Suprapubic skin (tissue), 4 donors: ENCODE results near the gene HBG2. TPM values are rescaled to one million over a fixed set of nuclear protein-coding genes. Genes with fewer than 3 reads are reported as not detected.

ENCODE experiments used
- DNase-seq, 2 donors: peaks; one replicate each; pipeline ENCODE4 v3.0.0-alpha.2; 2019; ENCODE audit warnings: low spot score in 2 of 2
- H3K27ac ChIP-seq: fragments of 200-600 bp; sonication (generic); one replicate; pipeline ENCODE4 v1.5.1; 2019
- H3K27me3 ChIP-seq: fragments of 200-600 bp; sonication (generic); one replicate; pipeline ENCODE4 v1.5.1; 2019
- H3K36me3 ChIP-seq: fragments of 200-600 bp; sonication (generic); one replicate; pipeline ENCODE4 v1.5.1; 2019
- H3K4me1 ChIP-seq: fragments of 200-600 bp; sonication (generic); one replicate; pipeline ENCODE4 v1.5.1; 2019
- H3K4me3 ChIP-seq: fragments of 200-600 bp; sonication (generic); one replicate; pipeline ENCODE4 v1.5.1; 2019; ENCODE audit warnings: mild to moderate bottlenecking
- H3K9me3 ChIP-seq: fragments of 200-600 bp; sonication (generic); one replicate; pipeline ENCODE4 v1.5.1; 2019
- CTCF ChIP-seq, 2 donors: fragments of 200-600 bp in 1 of 2; fragments of 450-650 bp in 1 of 2; sonication (generic) in 1 of 2; IDR thresholded peaks; one replicate each; pipeline ENCODE4 v1.5.1; 2016 to 2019; ENCODE audit warnings: antibody characterized with exemption in 2 of 2, mild to moderate bottlenecking in 1 of 2, moderate library complexity in 1 of 2
- EP300 ChIP-seq: sonication (generic); formaldehyde crosslinking; IDR thresholded peaks from one replicate; pipeline ENCODE4 v1.6.1; 2017; ENCODE audit warnings: antibody characterized with exemption
- POLR2A ChIP-seq, 2 donors: fragments of 450-650 bp; IDR thresholded peaks; one replicate each; pipeline ENCODE4 v1.6.1; 2017; ENCODE audit warnings: antibody characterized with exemption in 2 of 2, mild to moderate bottlenecking in 2 of 2, moderate library complexity in 2 of 2
- POLR2AphosphoS5 ChIP-seq, 3 donors: sonication (generic); formaldehyde crosslinking; IDR thresholded peaks; one replicate each; pipeline ENCODE4 v1.6.1; 2017; ENCODE audit warnings: antibody characterized with exemption in 3 of 3
- WGBS: methylation state at CpG from one replicate; pipeline ENCODE4 v1.1.5; 2018; 5-methylcytosine and 5-hydroxymethylcytosine counted together
- total RNA-seq, 4 donors: library from RNA; depleted of rRNA; stranded (reverse); fragments of >200 nt; gene quantifications; one replicate each; pipeline ENCODE4 v1.1.0, GENCODE V29; 2016

The HBG2 gene
- total RNA-seq, 4 donors from 2014 or later, result not detected

GRCh38 chr11:5282628-5283027 lies 28.0 kb upstream of the HBG2 start:
- no peaks in the 10 kb centered on the region for H3K4me1 ChIP-seq
- WGBS, result 90% methylated on average over 2 of the region's 2 CpGs
- TF ChIP-seq POLR2AphosphoS5 (IDR thresholded peaks at IDR 0.05), result no peak
- TF ChIP-seq EP300, result no peak
- TF ChIP-seq CTCF (IDR thresholded peaks at IDR 0.05), result no peak
- TF ChIP-seq POLR2A (IDR thresholded peaks at IDR 0.05), result no peak
- H3K9me3 ChIP-seq, result no peaks in the 10 kb centered on the region
- H3K36me3 ChIP-seq, result no peaks in the 10 kb centered on the region
- H3K4me3 ChIP-seq, result no peak overlapping the region
- no peak for DNase-seq
- H3K27me3 ChIP-seq, result no peaks in the 10 kb centered on the region
- no peak overlapping the region for H3K27ac ChIP-seq

GRCh38 chr11:5281596-5281995 lies 27.0 kb upstream of the HBG2 start:
- TF ChIP-seq POLR2AphosphoS5 (IDR thresholded peaks at IDR 0.05) (no peak), POLR2A (IDR thresholded peaks at IDR 0.05) (no peak), CTCF (IDR thresholded peaks at IDR 0.05) (no peak), EP300 (no peak)
- Histone ChIP-seq H3K9me3 (no peaks in the 10 kb centered on the region), H3K36me3 (no peaks in the 10 kb centered on the region), H3K27ac (no peak overlapping the region), H3K27me3 (no peaks in the 10 kb centered on the region), H3K4me3 (no peak overlapping the region), H3K4me1 (no peaks in the 10 kb centered on the region)
- DNase-seq, result no peak

- DNase-seq, result no peak
- 54% methylated on average over 3 of the region's 3 CpGs for WGBS
Observed at GRCh38 chr11:5280582-5281102, 26.1 kb upstream of the HBG2 start.

GRCh38 chr11:5279471-5280090 lies 25.0 kb upstream of the HBG2 start:
- Histone ChIP-seq H3K27me3 (no peaks in the 10 kb centered on the region), H3K4me3 (no peak overlapping the region), H3K4me1 (no peaks in the 10 kb centered on the region), H3K36me3 (no peaks in the 10 kb centered on the region), H3K27ac (no peak overlapping the region), H3K9me3 (no peaks in the 10 kb centered on the region)
- no peak for DNase-seq
- TF ChIP-seq CTCF (IDR thresholded peaks at IDR 0.05) (no peak), EP300 (no peak), POLR2A (IDR thresholded peaks at IDR 0.05) (no peak), POLR2AphosphoS5 (IDR thresholded peaks at IDR 0.05) (no peak)
- WGBS, result 80% methylated on average over 4 of the region's 4 CpGs

More at GRCh38 chr11:5280582-5281102, 26.1 kb upstream of the HBG2 start:
- H3K27me3 ChIP-seq, result no peaks in the 10 kb centered on the region
- TF ChIP-seq POLR2AphosphoS5 (IDR thresholded peaks at IDR 0.05) (no peak), CTCF (IDR thresholded peaks at IDR 0.05) (no peak), EP300 (no peak), POLR2A (IDR thresholded peaks at IDR 0.05) (no peak)
- no peaks in the 10 kb centered on the region for H3K9me3 ChIP-seq
- no peaks in the 10 kb centered on the region for H3K4me1 ChIP-seq
- no peak overlapping the region for H3K4me3 ChIP-seq
- no peak overlapping the region for H3K27ac ChIP-seq
- no peaks in the 10 kb centered on the region for H3K36me3 ChIP-seq

GRCh38 chr11:5277807-5278382 lies 23.3 kb upstream of the HBG2 start:
- no peak for DNase-seq
- Histone ChIP-seq H3K27ac (no peak overlapping the region), H3K36me3 (no peaks in the 10 kb centered on the region), H3K27me3 (no peaks in the 10 kb centered on the region), H3K4me1 (no peaks in the 10 kb centered on the region), H3K4me3 (no peak overlapping the region), H3K9me3 (no peaks in the 10 kb centered on the region)
- no peak for TF ChIP-seq POLR2AphosphoS5 (IDR thresholded peaks at IDR 0.05)
- no peak for TF ChIP-seq POLR2A (IDR thresholded peaks at IDR 0.05)
- TF ChIP-seq CTCF (IDR thresholded peaks at IDR 0.05), result no peak
- no peak for TF ChIP-seq EP300
- WGBS, result 80% methylated on average over 1 of the region's 1 CpG
